OCI-LY7 (cell line): ENCODE measurements around the gene IPO7. TPM values are rescaled to one million over a fixed set of nuclear protein-coding genes. Genes with fewer than 3 reads are reported as not detected.

Experiments used
- BruUV-seq: library from RNA; stranded (reverse); fragments of 400-500 nt; replicated peaks from 2 replicates; lab custom pipeline; 2021; lab: Mats Ljungman, UMichigan
- CTCF ChIA-PET: fragments of 300-600 bp; sonication (Branson Sonifier 250); formaldehyde crosslinking; loops from one replicate; lab custom pipeline; 2022; ENCODE audit warnings: antibody characterized with exemption; ENCODE audit not compliant: unreplicated experiment; lab: Charles Lee
- POLR2A ChIA-PET: fragments of 300-600 bp; sonication (Branson Sonifier 250); formaldehyde crosslinking; loops from one replicate; lab custom pipeline; 2022; ENCODE audit warnings: antibody characterized with exemption; lab: Charles Lee
- DNase-seq: peaks from one replicate; pipeline ENCODE4 v3.0.0-alpha.2; 2015; ENCODE audit warnings: low spot score
- H2AFZ ChIP-seq: fragments of 200-600 bp; sonication (generic), shearing (Covaris generic); 2 replicates; pipeline ENCODE4 v1.6.1; 2014; ENCODE audit warnings: mild to moderate bottlenecking, antibody characterized with exemption, low read length, moderate library complexity
- H3K27ac ChIP-seq: fragments of 200-600 bp; sonication (generic); 2 replicates; pipeline ENCODE4 v1.5.1; 2014; ENCODE audit warnings: mixed run types, low read depth, mild to moderate bottlenecking, moderate library complexity, low read length, inconsistent platforms; ENCODE audit not compliant: poor library complexity, severe bottlenecking
- H3K36me3 ChIP-seq: fragments of 200-600 bp; sonication (generic); 2 replicates; pipeline ENCODE4 v1.6.1; 2014; ENCODE audit warnings: mild to moderate bottlenecking, antibody characterized with exemption, low read length, moderate library complexity, mixed read lengths; ENCODE audit not compliant: insufficient read depth
- H3K4me1 ChIP-seq: fragments of 200-600 bp; sonication (generic); 2 replicates; pipeline ENCODE4 v1.5.1; 2014; ENCODE audit warnings: mild to moderate bottlenecking, low read length; ENCODE audit not compliant: insufficient read depth, poor library complexity, severe bottlenecking
- H3K4me2 ChIP-seq: fragments of 200-600 bp; sonication (generic); 2 replicates; pipeline ENCODE4 v1.6.1; 2014; ENCODE audit warnings: mild to moderate bottlenecking, low read length
- H3K4me3 ChIP-seq: fragments of 200-600 bp; sonication (generic); 2 replicates; pipeline ENCODE4 v1.5.1; 2014; ENCODE audit warnings: mild to moderate bottlenecking, low read depth, low read length; ENCODE audit not compliant: poor library complexity, severe bottlenecking
- H3K79me2 ChIP-seq: fragments of 200-600 bp; sonication (generic); 2 replicates; pipeline ENCODE4 v1.6.1; 2016; ENCODE audit warnings: low read depth, mild to moderate bottlenecking, low read length, moderate library complexity, mixed read lengths; ENCODE audit not compliant: insufficient read depth
- H3K9me2 ChIP-seq: fragments of 200-600 bp; sonication (generic); 2 replicates; pipeline ENCODE4 v1.6.1; 2016; ENCODE audit warnings: mild to moderate bottlenecking, low read length, mixed read lengths; ENCODE audit not compliant: insufficient read depth
- H3K9me3 ChIP-seq: fragments of 200-600 bp; sonication (generic); 2 replicates; pipeline ENCODE4 v1.6.1; 2014; ENCODE audit warnings: mild to moderate bottlenecking, mixed run types, low read length, mixed read lengths
- H4K20me1 ChIP-seq: fragments of 200-600 bp; sonication (generic); 2 replicates; pipeline ENCODE4 v1.6.1; 2014; ENCODE audit warnings: mild to moderate bottlenecking, antibody characterized with exemption, low read length, moderate library complexity, mixed read lengths; ENCODE audit not compliant: insufficient read depth
- EZH2phosphoT487 ChIP-seq: fragments of 200-600 bp; sonication (generic); IDR thresholded peaks from 2 replicates; pipeline ENCODE4 v1.6.1; 2018; ENCODE audit warnings: low read depth, borderline replicate concordance, mild to moderate bottlenecking, mixed run types, antibody characterized with exemption, low read length, moderate library complexity, mixed read lengths
- intact Hi-C: fragments of 100-400 bp; cut with micrococcal nuclease; formaldehyde crosslinking; loops from one replicate; pipeline ENCODE4 v1.10.0; 2022; ENCODE audit not compliant: unreplicated experiment
- total RNA-seq, 2 experiments: library from RNA; depleted of rRNA in 1 of 2; stranded (reverse); fragments of >200 nt in 1 of 2; shearing (Covaris generic) in 1 of 2; gene quantifications; 2 replicates each; pipeline ENCODE4 v1.2.3, GENCODE V29; 2014 to 2022
- TF ChIP-seq, protein P1 (sequence below): fragments of 200-600 bp; sonication (generic); conservative IDR thresholded peaks from 2 replicates; pipeline ENCODE4 v1.5.1; 2014; ENCODE audit warnings: mild to moderate bottlenecking, antibody characterized with exemption, low read length, moderate library complexity, mixed read lengths

IPO7 gene
- total RNA-seq, 2 experiments from 2014 or later, result 120 to 160 TPM

DNA sequence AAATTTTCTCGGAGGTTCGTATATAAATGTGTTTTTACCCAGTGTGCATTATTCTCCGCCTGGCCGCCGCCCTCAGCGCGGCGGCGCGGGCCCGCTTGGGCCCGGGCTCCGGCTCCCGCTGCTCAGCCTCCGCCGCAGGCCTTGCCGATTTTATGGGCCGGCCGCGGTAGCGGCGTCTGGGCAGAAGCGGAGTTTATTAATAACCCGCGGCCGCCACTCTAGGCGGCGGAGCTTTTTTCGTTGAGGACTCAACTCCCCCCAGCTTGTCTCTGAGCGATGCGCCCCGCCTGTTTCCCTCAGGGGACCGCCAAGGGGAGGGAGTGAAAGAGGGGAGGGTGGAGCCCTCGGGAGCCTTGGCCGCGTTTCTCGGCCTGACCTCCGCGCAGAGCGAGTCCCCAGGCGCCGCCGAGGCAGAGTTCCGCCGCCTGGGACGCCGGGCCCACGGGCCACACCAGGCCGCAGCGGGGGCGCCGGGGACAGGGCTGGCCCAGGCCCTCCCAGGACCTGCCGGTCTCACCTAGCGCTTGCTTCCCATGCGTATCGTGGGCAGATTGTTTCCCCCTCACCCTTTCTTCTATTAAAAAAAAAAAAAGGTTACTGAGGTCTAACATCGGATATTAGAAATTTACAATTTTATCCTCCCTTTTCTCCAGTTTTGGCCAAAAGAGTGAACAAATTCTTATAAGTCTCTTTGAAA lies 76.8 kb downstream of the IPO7 start:
- no peaks in the 10 kb centered on the region for H3K9me3 ChIP-seq
- no peak for TF ChIP-seq EZH2phosphoT487
- TF ChIP-seq, protein P1, sequence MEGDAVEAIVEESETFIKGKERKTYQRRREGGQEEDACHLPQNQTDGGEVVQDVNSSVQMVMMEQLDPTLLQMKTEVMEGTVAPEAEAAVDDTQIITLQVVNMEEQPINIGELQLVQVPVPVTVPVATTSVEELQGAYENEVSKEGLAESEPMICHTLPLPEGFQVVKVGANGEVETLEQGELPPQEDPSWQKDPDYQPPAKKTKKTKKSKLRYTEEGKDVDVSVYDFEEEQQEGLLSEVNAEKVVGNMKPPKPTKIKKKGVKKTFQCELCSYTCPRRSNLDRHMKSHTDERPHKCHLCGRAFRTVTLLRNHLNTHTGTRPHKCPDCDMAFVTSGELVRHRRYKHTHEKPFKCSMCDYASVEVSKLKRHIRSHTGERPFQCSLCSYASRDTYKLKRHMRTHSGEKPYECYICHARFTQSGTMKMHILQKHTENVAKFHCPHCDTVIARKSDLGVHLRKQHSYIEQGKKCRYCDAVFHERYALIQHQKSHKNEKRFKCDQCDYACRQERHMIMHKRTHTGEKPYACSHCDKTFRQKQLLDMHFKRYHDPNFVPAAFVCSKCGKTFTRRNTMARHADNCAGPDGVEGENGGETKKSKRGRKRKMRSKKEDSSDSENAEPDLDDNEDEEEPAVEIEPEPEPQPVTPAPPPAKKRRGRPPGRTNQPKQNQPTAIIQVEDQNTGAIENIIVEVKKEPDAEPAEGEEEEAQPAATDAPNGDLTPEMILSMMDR, result no peak
- peaks cover 55% of the 10 kb centered on the region for H3K79me2 ChIP-seq
- peak overlapping the region; percentile 28; the same call in 1 of the 2 replicates for H2AFZ ChIP-seq
- H3K9me2 ChIP-seq, result no peaks in the 10 kb centered on the region
- POLR2A ChIA-PET, result interaction anchor here (0.6 to 2.5 kb wide), 20 partner anchors 8 to 607 kb away, joined by 3 to 13 read pairs (median 4); no protein-coding TSS in a partner anchor
- peak; percentile 93 for DNase-seq
- H3K36me3 ChIP-seq, result no peaks in the 10 kb centered on the region
- CTCF ChIA-PET, result no interaction called here
- H4K20me1 ChIP-seq, result no peaks in the 10 kb centered on the region
- BruUV-seq, result no TSS peak
- peak overlapping the region; percentile 82 for H3K4me3 ChIP-seq
- H3K27ac ChIP-seq, result peak overlapping the region; percentile 97
- H3K4me1 ChIP-seq, result peaks cover 28% of the 10 kb centered on the region
- intact Hi-C loops, result loop anchor here (1.0 to 5.0 kb wide), 5 partner anchors 112 to 549 kb away; partner anchors contain the start of genes AKIP1, TMEM9B and WEE1
- H3K4me2 ChIP-seq, result peak overlapping the region; percentile 100

DNA sequence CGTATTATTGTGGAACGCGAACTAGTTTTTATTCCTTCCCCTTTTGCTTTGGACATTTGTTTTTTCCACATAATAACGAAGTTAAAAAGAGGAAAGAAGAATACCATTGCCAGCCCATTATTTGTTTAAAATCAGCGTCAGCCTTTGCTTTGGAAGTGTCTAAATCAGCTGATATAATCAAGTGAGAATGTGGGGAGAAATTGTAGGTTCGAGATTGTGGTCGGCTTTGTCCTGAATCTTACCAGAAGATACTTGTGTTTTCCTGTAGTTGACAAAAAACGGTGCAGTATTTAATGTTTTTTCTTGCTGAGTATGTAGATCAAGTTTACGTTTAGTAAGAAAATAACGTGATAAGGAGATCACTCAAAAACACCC lies 77.3 kb downstream of the IPO7 start:
- peak; percentile 49 for DNase-seq
- peak overlapping the region; percentile 82 for H3K4me3 ChIP-seq
- H4K20me1 ChIP-seq, result no peaks in the 10 kb centered on the region
- H3K4me1 ChIP-seq, result peaks cover 28% of the 10 kb centered on the region
- ChIA-PET CTCF (no interaction called here), POLR2A (interaction anchor here (0.6 to 1.5 kb wide), 8 partner anchors 9 to 607 kb away, joined by 3 to 5 read pairs (median 3); no protein-coding TSS in a partner anchor)
- peak overlapping the region; percentile 28; the same call in 1 of the 2 replicates for H2AFZ ChIP-seq
- H3K27ac ChIP-seq, result peak overlapping the region; percentile 97
- no peaks in the 10 kb centered on the region for H3K9me2 ChIP-seq
- no peaks in the 10 kb centered on the region for H3K9me3 ChIP-seq
- intact Hi-C loops, result loop anchor here (1.0 to 5.0 kb wide), 5 partner anchors 111 to 549 kb away; partner anchors contain the start of genes AKIP1, TMEM9B and WEE1
- no peaks in the 10 kb centered on the region for H3K36me3 ChIP-seq
- TF ChIP-seq, protein P1, result no peak
- TF ChIP-seq EZH2phosphoT487, result no peak
- peak overlapping the region; percentile 100 for H3K4me2 ChIP-seq
- peaks cover 55% of the 10 kb centered on the region for H3K79me2 ChIP-seq
- TSS peak; percentile 90 for BruUV-seq
